ENCODE results near the gene CD19.
A peak's percentile ranks its signal among the peaks of the same experiment; 100 is the strongest.
"Not testable (repeated sequence)": the region's sequence is repeated elsewhere in the genome, so short reads cannot be mapped to it uniquely, and the experiment has no call there.

Gene CD19

GRCh38 chr16:28910086-28911031 is 21.4 kb upstream of the CD19 start:
- DNase-seq (ENCODE audit: low read depth in 2 of 2), result no peak

GRCh38 chr16:28912558-28912957 is 19.2 kb upstream of the CD19 start:
- no peak for DNase-seq (ENCODE audit: low read depth in 2 of 2)

GRCh38 chr16:28913946-28914724 is 17.6 kb upstream of the CD19 start:
- DNase-seq (ENCODE audit: low read depth in 2 of 2), result no peak

DNA sequence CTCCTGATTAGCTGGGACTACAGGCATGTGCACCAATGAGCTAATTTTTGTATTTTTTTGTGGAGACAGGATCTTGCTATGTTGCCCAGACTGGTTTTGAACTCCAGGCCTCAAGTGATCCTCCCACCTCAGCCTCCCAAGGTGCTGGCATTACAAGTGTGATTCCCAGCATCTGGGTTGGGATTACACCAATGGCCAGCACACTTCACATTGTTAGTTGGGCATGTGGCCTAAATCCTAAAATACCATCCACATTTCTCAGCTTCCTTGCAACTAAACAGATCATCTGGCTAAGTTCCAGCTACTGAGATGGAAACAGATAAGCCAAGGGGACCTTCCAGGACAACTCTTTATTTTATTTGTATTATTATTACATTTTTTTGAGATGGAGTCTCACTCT is 16.6 kb upstream of the CD19 start:
- no peak for DNase-seq (ENCODE audit: low read depth in 2 of 2)

DNA sequence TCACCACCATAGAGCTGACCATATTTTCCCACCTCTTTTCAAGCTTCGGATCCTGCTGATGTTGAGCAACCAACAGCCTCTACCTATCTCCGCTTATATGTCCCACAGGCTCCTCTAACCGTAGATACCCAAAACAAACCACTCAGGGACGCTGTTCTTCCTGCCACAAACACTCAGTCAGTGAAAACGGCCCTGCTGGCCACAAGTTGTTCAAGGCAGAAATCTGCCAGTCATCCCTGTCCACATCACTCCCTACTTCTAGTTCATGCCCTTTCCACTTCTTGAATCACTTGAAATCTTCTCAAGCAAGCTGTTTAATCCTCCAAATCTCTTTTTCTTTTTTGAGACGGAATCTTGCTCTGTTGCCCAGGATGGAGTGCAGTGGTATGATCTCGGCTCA is 14.7 kb upstream of the CD19 start:
- no peak for DNase-seq (ENCODE audit: low read depth in 2 of 2)

DNA sequence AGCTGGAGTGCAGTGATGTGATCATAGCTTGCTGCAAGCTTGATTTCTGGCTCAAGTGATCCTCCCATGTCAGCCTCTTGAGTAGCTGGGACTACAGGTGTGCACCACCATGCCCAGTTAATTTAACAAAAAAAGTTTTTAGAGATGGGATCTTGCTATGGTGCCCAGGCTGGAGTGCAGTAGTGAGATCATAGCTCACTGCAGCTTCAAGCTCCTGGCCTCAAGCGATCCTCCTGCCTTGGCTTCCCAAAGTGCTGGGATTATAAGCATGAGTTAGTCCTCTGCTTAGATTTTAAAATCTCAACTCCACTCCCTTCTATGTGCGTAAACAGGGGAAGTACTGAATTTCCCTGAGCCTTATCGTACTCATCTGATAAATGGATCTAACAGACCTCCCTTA is 13.1 kb upstream of the CD19 start:
- no peak for DNase-seq (ENCODE audit: low read depth in 2 of 2)

DNA sequence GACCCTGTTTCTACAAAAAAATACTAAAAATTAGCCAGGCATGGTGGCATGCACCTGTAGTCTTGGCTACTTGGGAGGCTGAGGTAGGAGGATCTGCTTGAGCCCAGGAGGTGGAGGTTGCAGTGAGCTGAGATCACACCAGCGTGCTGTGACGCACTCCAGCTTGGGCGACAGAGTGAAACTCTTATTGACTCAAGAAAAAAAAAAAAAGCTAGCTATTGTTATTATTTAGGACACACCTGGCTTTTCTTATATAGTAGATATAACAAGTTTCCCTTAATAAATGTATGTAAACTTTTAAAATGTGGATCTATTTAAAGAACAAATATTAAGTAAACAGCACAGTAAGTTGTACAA is 8.6 kb upstream of the CD19 start:
- DNase-seq (ENCODE audit: low read depth in 2 of 2), result no peak

DNA sequence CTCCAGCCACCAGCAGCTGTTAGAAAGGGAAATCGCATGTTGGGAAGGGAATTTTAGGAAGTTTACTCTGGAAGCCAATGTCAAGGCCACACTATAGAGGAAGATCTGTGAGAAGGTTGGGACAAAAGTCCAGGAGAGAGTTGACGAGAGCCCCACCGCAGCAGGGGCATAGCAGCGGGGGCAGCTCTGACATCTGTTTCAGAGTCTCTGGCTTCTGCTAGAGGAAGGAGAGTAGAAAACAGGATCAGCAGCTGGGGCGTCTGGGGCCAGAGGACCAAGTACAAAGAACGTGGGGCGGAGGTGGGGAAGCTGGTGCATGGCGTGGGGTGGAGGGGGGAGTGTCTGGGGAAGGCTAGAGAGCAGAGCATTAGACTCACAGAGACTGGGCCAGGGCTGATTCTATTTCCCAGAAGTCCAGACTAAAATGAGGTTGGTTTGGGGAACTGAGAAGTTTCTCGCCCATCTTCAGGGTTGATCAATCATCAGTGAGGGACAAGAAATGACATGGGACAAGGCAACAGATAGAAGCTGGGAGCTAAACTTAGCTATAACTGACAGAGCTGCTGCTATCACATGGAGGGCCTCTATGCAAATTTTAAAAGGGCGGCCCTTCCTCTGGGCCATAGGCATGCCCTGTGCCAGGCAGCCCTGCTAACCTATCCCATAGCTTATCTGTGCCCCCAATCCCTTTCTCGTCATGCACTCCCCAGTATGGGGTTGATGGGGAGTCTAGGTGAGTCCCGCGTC is 7.9 kb upstream of the CD19 start:
- no peak for DNase-seq (ENCODE audit: low read depth in 2 of 2)

- no peak for DNase-seq (ENCODE audit: low read depth in 2 of 2)
Observed at GRCh38 chr16:28924399-28924761, 7.4 kb upstream of the CD19 start.

- peak; percentile 82 to 88 for DNase-seq (ENCODE audit: low read depth in 2 of 2)
Observed at GRCh38 chr16:28924762-28925385, 6.9 kb upstream of the CD19 start, which contains the start of gene RABEP2. TSS of gene RABEP2 (minus strand) at chr16:28925238. CDS start at chr16:28925163, 75 bp downstream.

DNA sequence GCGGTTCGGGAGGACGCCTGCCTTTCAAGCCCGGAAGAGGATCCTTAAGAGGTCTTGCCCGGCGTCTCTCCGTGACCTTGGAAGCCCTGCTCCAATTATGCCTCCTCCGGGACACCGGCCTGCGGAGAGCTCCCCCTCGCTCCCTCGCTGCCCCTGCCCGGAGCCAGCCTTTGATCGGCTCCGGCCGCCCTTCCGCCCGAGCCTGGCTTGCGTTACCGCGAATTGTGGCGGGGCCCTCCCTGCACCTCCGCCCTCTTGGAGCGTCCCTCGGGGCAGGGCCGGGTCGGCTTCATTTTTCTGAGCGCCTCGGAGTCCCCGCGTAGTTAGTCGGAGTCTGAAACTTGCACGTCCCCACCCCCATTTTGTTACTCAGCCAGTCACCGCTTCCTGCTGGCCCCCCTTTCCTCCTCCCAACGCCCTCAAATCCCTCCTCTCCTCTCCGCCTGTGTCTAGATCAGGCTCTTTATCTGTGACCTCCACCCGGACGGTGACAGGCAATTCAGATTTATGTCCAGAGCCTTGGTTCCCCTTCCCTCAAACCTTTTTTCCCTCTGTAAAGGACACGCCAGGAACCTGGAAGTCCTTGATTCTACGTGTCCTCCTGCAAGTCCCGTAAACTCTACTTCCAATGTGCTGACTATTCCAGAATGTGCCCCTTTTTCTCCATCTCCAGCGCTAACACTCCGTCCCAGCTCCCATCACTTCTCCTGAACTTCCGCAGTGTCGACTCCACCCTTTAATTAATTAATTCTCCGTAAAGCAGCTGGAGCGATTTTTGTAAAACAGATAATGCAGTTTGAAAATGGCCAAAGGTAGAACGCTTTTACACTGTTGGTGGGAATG is 6.2 kb upstream of the CD19 start:
- peak; percentile 59 to 69 for DNase-seq (ENCODE audit: low read depth in 2 of 2)

DNA sequence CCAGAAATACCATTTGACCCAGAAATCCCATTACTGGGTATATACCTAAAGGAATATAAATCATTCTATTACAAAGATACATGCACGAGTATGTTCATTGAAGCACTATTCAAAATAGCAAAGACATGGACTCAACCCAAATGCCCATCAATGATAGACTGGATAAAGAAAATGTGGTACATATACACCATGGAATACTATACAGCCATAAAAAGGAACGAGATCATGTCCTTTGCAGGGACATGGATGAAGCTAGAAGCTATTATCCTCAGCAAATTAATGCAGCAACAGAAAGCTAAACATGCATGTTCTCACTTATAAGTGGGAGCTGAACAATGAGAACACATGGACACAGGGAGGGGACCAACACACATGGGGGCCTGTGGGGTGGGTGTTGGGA is 5.5 kb upstream of the CD19 start:
- not testable (repeated sequence) for DNase-seq (ENCODE audit: low read depth in 2 of 2)

GRCh38 chr16:28927815-28928214 is 4.0 kb upstream of the CD19 start:
- DNase-seq (ENCODE audit: low read depth in 2 of 2), result no peak

- DNase-seq (ENCODE audit: low read depth in 2 of 2), result no peak
Observed at GRCh38 chr16:28930203-28930602, 1.6 kb upstream of the CD19 start.

- DNase-seq (ENCODE audit: low read depth in 2 of 2), result no peak
Observed at GRCh38 chr16:28930652-28931051, 1.1 kb upstream of the CD19 start.

GRCh38 chr16:28932339-28933141 is 769 bp downstream of the CD19 start:
- DNase-seq (ENCODE audit: low read depth in 2 of 2), result no peak

DNA sequence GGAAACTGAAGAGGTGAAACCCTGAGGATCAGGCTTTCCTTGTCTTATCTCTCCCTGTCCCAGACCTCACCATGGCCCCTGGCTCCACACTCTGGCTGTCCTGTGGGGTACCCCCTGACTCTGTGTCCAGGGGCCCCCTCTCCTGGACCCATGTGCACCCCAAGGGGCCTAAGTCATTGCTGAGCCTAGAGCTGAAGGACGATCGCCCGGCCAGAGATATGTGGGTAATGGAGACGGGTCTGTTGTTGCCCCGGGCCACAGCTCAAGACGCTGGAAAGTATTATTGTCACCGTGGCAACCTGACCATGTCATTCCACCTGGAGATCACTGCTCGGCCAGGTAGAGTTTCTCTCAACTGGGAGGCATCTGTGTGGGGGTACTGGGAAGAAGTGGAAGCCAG is 1.4 kb downstream of the CD19 start:
- no peak for DNase-seq (ENCODE audit: low read depth in 2 of 2)

- DNase-seq (ENCODE audit: low read depth in 2 of 2), result no peak
Observed at GRCh38 chr16:28935346-28935745, 3.6 kb downstream of the CD19 start.

GRCh38 chr16:28935924-28936783 is 4.4 kb downstream of the CD19 start:
- DNase-seq (ENCODE audit: low read depth in 2 of 2), result peak; percentile 59 to 62
